ENCODE measurements around the gene OSBPL7. TPM values are rescaled to one million over a fixed set of nuclear protein-coding genes. Genes with fewer than 3 reads are reported as not detected.

The OSBPL7 gene
- total RNA-seq, 1 experiment from 2014 or later = 20.5 TPM

GRCh38 chr17:47836601-47837000, 15.0 kb upstream of the OSBPL7 start:
- no peak overlapping the region for H3K9ac ChIP-seq (ENCODE audit: low read length)
- intact Hi-C loops (cut with micrococcal nuclease) = no loop called here
- no peak for DNase-seq (ENCODE audit: low read depth, low spot score)

GRCh38 chr17:47834756-47835155, 13.2 kb upstream of the OSBPL7 start:
- Histone ChIP-seq H2AFZ (ENCODE audit: low read depth, low read length, poor library complexity, severe bottlenecking) (no peak overlapping the region), H3K4me1 (ENCODE audit: control insufficient read depth in 1 of 2, insufficient read depth in 2 of 2, low read length in 2 of 2) (peaks cover 13 to 20% of the 10 kb centered on the region in 2 experiments; a peak in 3 of 4 replicates), H3K27ac (ENCODE audit: low read depth, low read length) (no peak overlapping the region), H3K79me2 (ENCODE audit: insufficient read depth, low read length) (peaks cover 17% of the 10 kb centered on the region), H3K4me3 (replicated peaks in 1 of 2; ENCODE audit: low read depth in 1 of 2, low read length in 2 of 2) (no peak overlapping the region), H3K4me2 (ENCODE audit: low read length) (no peak overlapping the region), H3K9ac (ENCODE audit: low read length) (no peak overlapping the region), H3K27me3 (ENCODE audit: insufficient read depth, low read length) (no peaks in the 10 kb centered on the region), H3K9me3 (ENCODE audit: control insufficient read depth in 1 of 2, insufficient read depth in 1 of 2, low read depth in 1 of 2, low read length in 2 of 2) (no peaks in the 10 kb centered on the region), H3K9me2 (ENCODE audit: insufficient read depth) (no peaks in the 10 kb centered on the region), H4K20me1 (ENCODE audit: insufficient read depth) (no peaks in the 10 kb centered on the region), H3K36me3 (ENCODE audit: control insufficient read depth in 1 of 2, insufficient read depth in 2 of 2, low read length in 2 of 2) (peaks cover 0 to 12% of the 10 kb centered on the region in 2 experiments; a peak in 1 of 4 replicates)
- ChIA-PET POLR2A (no interaction called here), CTCF (interaction anchor here (0.9 kb wide), 1 partner anchor 16 kb away, joined by 3 read pairs; the partner anchor contains the start of gene SP6), RAD21 (ENCODE audit: low non-redundant PET in 1 of 2, low total read pairs in 2 of 2, uncharacterized antibody in 2 of 2, unreplicated experiment in 2 of 2) (no interaction called here)
- no peak for TF ChIP-seq CTCF (IDR thresholded peaks at IDR 0.05 in 2 of 3, conservative IDR thresholded peaks at IDR 0.05 in 1 of 3; ENCODE audit: borderline replicate concordance in 1 of 3, insufficient read depth in 1 of 3, low read depth in 2 of 3, low read length in 2 of 3)
- TF ChIP-seq ELF1 (IDR thresholded peaks at IDR 0.05; ENCODE audit: borderline replicate concordance, low read depth) = no peak
- no peak for TF ChIP-seq CBX3 (IDR thresholded peaks at IDR 0.05; ENCODE audit: low read depth)
- no peak for TF ChIP-seq SP1 (IDR thresholded peaks at IDR 0.05; ENCODE audit: low read depth)
- ATAC-seq (no peak), DNase-seq (ENCODE audit: low read depth, low spot score) (no peak)
- intact Hi-C loops (cut with micrococcal nuclease) = no loop called here
- BruUV-seq (replicated peaks) = no TSS peak

More at GRCh38 chr17:47836601-47837000, 15.0 kb upstream of the OSBPL7 start:
- Histone ChIP-seq H3K27ac (ENCODE audit: low read depth, low read length) (no peak overlapping the region), H3K79me2 (ENCODE audit: insufficient read depth, low read length) (peaks cover 6% of the 10 kb centered on the region; the same call in 1 of the 2 replicates), H3K9me2 (ENCODE audit: insufficient read depth) (no peaks in the 10 kb centered on the region), H3K27me3 (ENCODE audit: insufficient read depth, low read length) (no peaks in the 10 kb centered on the region), H3K4me1 (ENCODE audit: control insufficient read depth in 1 of 2, insufficient read depth in 2 of 2, low read length in 2 of 2) (peaks cover 14 to 23% of the 10 kb centered on the region in 2 experiments), H3K4me2 (ENCODE audit: low read length) (no peak overlapping the region), H3K36me3 (ENCODE audit: control insufficient read depth in 1 of 2, insufficient read depth in 2 of 2, low read length in 2 of 2) (peaks cover 0 to 12% of the 10 kb centered on the region in 2 experiments; a peak in 1 of 4 replicates), H4K20me1 (ENCODE audit: insufficient read depth) (no peaks in the 10 kb centered on the region), H2AFZ (ENCODE audit: low read depth, low read length, poor library complexity, severe bottlenecking) (no peak overlapping the region), H3K9me3 (ENCODE audit: control insufficient read depth in 1 of 2, insufficient read depth in 1 of 2, low read depth in 1 of 2, low read length in 2 of 2) (no peaks in the 10 kb centered on the region), H3K4me3 (replicated peaks in 1 of 2; ENCODE audit: low read depth in 1 of 2, low read length in 2 of 2) (no peak overlapping the region)
- ChIA-PET RAD21 (ENCODE audit: low non-redundant PET in 1 of 2, low total read pairs in 2 of 2, uncharacterized antibody in 2 of 2, unreplicated experiment in 2 of 2) (no interaction called here), CTCF (interaction anchor here (1.6 kb wide), 1 partner anchor 53 kb away, joined by 4 read pairs; no protein-coding TSS in a partner anchor), POLR2A (no interaction called here)
- ATAC-seq = no peak
- TF ChIP-seq SRF (IDR thresholded peaks at IDR 0.05; ENCODE audit: low read depth) = no peak
- TF ChIP-seq JUND (IDR thresholded peaks at IDR 0.05) = no peak
- TF ChIP-seq FOSL1 (IDR thresholded peaks at IDR 0.05; ENCODE audit: low read depth) = no peak
- TF ChIP-seq SP1 (IDR thresholded peaks at IDR 0.05; ENCODE audit: low read depth) = no peak
- no peak for TF ChIP-seq TCF7L2 (IDR thresholded peaks at IDR 0.05; ENCODE audit: borderline replicate concordance, extremely low read depth, insufficient read depth, insufficient read length)
- TF ChIP-seq ATF3 (IDR thresholded peaks at IDR 0.05) = no peak
- no peak for TF ChIP-seq EZH2phosphoT487 (IDR thresholded peaks at IDR 0.05; ENCODE audit: borderline replicate concordance)
- no peak for TF ChIP-seq SIN3A (IDR thresholded peaks at IDR 0.05; ENCODE audit: low read depth)
- BruUV-seq (replicated peaks) = no TSS peak

Measured in HCT116 (cell line).